GM21825 (cell line): ENCODE measurements around the gene KIDINS220.

Source experiments
- ATAC-seq: cut with Tn5 transposase; IDR thresholded peaks from one replicate; pipeline ENCODE4 v1.9.1; 2021; ENCODE audit warnings: mild to moderate bottlenecking, moderate library complexity; ENCODE audit not compliant: unreplicated experiment

The KIDINS220 gene

GRCh38 chr2:8805278-8806210 is 31.9 kb downstream of the KIDINS220 start:
- ATAC-seq: no peak

- ATAC-seq: peak; percentile 95
These were observed 33.6 kb downstream of the KIDINS220 start for GRCh38 chr2:8803658-8804379.

DNA sequence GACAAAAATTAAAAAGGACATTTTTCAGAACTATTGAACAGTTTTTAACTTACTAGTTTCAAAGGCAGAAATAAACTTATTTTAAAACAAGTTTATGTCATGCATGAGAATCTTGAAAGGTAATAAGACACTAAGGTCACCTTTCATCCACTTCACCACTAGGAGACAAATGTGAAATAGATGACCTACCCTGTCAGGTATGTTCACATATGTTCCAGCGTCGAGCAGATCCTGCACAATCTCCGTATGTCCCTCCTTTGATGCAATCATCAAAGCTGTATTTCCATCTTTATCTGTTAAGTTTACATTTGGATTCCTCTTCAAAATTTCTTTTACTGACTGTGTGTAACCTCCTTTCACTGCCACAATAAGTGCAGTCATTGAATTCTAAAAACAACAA is 34.7 kb downstream of the KIDINS220 start:
- no peak for ATAC-seq

- ATAC-seq: no peak
These were observed 36.6 kb downstream of the KIDINS220 start for GRCh38 chr2:8800821-8801220.

DNA sequence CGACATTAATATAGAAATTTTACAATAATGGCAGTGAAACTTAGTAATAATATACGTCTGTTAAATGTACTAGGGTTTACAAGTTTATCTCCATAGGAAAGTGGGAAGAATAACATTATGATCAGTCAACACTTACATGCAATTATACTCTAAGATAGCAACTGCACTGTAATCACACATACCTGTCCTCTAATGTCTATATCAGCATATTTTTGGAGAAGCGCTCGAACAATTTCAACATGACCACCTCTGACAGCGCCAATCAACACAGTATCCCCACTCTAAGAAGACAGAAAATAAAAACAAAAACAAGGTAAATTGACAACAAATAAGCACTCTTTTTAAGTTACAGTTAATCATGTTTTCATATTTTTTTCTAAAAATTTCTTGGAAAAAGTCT is 37.2 kb downstream of the KIDINS220 start:
- no peak for ATAC-seq

DNA sequence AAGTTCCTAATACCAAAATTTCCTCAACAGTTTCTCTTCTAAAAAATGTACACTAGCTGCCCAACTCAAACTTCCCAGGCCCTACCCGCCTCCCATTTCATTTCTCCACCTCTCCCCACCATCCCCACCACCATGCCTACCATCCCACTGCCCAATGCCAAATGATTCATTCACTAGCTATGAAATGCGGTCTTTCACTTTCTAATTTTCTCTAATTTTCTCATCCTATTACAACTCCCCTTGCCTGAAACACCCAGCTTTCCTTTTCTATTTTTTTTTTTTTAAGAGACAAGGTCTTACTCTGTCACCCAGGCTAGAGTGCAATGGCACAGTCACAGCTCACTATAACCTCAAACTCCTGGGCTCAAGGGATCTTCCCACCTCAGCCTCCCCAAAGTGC is 38.4 kb downstream of the KIDINS220 start:
- no peak for ATAC-seq

GRCh38 chr2:8798393-8798792 is 39.0 kb downstream of the KIDINS220 start:
- ATAC-seq: no peak

DNA sequence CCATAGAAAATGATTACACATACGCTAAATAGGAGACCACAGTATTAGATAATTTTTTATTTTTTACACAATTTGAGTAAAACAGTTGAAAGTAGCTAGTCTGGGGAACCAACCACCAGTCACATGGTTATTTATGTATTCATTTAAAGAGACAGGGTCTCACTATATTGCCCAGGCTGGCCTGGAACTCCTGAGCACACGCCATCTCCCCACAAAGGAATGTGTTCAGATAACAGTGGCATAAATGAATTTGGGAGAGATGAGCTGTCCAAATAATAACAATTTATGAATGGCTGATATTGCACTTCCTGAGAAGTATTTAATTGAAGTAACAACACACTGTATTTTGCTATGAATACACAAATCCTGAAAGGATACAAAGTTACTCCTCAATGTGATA is 39.7 kb downstream of the KIDINS220 start:
- no peak for ATAC-seq

DNA sequence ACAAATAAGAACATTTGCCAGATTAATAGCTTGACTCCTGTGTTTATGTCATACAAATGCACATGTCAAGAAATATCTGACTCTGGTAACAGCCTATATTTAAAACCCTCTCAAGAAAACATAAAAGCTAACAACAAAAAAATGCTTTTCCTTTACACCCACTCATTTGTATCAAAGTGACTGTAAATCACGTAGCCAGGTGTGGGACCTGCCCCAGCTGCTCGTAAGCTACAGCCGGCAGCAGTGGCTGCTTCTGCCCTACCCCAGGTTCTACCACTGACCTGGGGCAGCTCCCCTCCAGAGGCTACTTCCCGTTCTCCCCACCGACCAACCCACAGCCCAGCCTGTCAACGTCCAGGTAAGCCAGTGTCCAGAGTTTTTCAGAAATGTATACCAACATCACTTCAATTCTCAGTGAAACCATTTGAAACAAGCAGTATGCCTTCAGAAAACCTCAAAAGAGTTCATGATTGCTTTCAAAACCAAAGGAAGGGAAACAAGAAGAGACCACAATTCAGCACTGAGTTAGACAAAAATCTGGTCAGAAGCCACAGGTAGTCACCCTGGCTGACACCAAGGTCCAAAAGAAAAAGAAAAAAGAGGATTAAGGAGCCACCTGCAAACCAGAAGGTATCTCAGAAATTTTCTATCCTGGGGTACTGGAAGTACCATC is 40.4 kb downstream of the KIDINS220 start:
- ATAC-seq: no peak

DNA sequence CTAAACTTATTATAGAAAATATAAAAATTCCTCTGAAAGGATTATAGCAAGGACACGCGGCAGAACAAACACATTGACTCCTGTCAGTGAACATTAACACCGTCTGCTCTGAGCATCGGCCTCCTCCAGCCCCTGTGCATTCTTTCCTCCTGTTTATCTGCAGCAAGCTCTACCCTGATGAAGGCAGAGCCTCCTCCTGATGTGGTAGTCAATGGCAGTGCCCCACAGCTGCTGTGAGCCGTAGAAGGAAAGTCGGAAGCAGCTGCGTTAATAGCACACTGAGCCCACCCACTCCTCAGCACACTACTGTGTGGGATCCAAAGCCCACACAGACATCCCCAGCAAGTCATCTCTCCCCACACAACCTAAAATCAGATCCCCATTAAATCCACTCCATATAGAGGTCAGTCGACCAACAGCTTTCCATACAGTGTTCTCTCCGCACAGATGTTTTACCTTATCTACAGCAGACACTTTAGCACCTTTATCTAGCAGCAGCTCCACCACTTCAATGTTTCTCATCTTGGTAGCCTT is 41.0 kb downstream of the KIDINS220 start:
- no peak for ATAC-seq

DNA sequence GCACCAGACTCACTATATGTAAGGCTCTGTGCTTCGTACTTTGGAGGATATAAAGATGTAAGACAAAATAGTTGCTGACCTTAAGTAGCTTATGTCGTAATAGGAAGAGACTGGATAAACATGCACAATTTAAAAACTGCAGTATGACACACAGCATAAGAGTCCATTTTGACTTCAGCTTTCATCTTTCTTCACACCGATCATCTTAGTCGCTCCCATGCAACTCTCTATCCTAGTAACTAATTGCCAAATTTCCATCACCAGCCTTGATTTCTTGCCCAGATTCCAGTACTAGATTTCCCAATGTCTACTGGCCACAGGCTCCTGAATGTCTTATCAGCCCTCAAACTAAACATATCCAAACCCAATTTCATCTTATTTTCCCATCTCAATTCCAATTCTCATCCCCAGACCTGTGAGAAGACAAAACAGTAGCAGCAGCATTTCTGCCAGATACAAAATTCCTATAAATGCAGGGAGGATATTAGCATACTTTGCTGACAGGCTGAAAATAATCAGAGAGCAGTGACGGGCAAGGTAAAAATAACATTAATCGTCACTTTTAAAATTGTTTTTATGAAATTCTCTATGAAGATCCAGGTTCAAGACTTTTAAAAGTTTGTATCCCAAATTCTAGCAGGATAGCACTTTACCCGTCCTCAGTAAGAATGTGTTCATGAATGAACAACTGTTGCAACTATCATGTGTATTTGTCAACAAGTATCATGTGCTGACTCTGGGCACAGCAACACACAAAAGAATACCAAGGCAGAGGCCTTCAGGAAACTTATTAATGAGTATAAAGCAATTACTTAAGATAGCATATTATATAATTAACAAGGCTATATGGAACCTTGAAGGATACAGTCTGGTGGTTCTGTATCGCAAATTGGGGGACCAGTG is 42.2 kb downstream of the KIDINS220 start:
- ATAC-seq: no peak

DNA sequence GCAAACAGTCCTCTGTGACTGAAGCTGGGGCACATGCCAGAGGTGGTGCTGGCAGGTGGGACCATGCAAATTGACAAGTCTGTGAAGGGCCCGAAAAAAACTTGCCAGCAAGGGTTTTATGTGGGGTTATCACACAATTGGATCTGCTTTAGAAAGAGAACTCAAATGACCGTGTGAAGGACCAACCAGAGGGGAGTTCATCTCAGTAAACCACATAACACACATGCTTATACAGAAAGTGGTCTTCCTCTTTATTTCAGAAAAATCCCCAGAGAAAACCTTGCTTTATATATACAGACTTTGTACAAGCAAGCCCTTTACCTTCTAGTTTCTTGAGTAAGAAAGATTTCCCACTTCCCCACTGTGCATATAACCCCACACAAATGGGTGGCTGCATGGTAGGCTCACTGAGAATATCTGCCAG is 46.7 kb downstream of the KIDINS220 start:
- ATAC-seq: no peak

GRCh38 chr2:8786463-8786862 is 51.0 kb downstream of the KIDINS220 start:
- no peak for ATAC-seq

- no peak for ATAC-seq
These were observed 57.4 kb downstream of the KIDINS220 start for GRCh38 chr2:8779795-8780671.

DNA sequence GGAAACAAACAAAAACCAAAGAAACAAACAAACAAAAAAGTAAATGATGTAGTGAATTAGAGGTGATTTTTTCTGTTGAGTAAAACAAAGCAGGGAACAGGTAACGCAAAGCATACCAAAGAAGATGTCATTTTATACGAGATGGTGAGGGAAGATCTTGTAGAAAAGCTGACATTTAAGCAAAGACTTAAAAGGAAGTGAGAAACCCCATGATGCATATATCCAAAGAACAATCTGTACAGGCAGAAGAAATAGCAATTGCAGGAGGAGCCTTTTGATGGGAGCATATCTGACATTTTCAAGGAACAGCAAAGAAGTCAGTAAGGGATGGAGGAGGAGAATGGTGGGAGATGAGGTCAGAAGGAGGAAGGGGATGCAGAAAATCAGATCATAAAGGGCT is 63.0 kb downstream of the KIDINS220 start:
- no peak for ATAC-seq

DNA sequence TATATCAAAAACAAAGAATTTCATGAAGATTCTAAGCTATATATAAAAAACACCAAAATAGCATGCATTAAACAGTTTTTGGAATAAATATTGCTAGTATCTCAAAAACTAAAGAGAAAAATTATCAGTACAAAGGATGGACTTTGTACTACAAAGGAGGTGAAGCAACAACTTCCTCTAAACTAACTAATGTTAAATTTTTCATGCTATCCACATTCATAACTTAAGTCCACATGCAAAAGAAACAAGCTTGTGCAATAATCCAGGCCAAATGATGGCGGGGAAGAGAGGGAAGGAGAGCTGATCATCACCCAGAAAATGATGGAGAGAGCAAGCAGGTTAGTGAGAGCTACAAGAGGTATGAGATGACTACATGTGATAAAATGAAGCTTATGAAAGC is 70.1 kb downstream of the KIDINS220 start:
- ATAC-seq: no peak

DNA sequence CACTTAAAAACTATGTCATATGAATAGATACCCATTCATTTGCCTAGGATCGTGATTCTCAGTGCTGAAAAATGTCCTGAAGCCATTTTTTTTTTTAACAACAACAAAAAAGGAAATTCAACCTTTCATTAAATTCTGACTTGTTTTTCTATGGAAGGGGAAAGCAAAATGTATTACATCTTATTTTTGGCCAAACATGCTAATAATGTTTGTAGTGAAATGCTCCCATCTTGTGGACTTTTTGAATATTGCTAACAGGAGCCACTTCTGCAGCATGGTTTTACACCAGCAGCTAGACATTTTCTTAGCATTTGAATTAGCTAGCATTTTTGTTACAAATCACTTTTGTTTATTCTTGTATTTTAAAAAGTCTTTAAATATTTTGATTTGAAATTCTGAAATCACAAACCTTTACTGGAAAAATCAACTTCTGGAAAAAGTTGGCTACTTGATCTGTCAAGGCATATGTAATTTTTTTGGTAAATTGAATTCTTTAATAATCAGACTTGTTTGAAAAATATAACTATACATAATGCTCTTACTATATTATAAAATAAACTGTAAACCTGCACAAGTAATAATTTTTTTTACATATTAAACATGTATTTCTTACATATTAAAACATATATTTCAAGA is 75.8 kb downstream of the KIDINS220 start:
- ATAC-seq: no peak

GRCh38 chr2:8756716-8757115 is 80.7 kb downstream of the KIDINS220 start:
- no peak for ATAC-seq

DNA sequence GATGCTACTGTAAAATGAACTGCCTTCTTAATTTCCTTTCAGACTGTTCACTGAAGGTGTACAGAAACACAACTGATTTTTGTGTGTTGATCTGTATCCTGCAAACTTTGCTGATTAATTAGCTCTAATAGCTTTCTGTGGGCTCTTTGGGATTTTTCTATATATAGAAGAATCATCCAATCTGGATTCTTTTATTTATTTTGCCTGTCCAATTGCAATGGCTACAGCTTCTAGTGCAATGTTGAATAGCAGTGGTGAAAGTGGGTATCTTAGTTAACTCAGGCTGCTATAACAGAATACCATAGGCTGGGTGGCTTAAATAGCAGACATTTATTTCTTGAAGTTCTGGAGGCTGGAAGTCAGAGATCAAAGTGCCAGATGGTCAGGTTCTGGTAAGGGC is 81.2 kb downstream of the KIDINS220 start:
- no peak for ATAC-seq
